Vagina (tissue), 2 donors: ENCODE data around the gene SLC7A6OS.

Experiments
- CTCF ChIP-seq, 3 experiments: fragments of 450-650 bp in 2 of 3; fragments of 200-600 bp in 1 of 3; sonication (generic) in 1 of 3; IDR thresholded peaks; one replicate each; pipeline ENCODE4 v1.5.1; 2017 to 2019; ENCODE audit warnings: antibody characterized with exemption in 3 of 3, mild to moderate bottlenecking in 2 of 3, moderate library complexity in 2 of 3
- POLR2A ChIP-seq, 2 donors: fragments of 450-650 bp; IDR thresholded peaks; one replicate each; pipeline ENCODE4 v1.6.1; 2017; ENCODE audit warnings: antibody characterized with exemption in 2 of 2, mild to moderate bottlenecking in 2 of 2, moderate library complexity in 2 of 2
- POLR2AphosphoS5 ChIP-seq, 2 donors: sonication (generic); formaldehyde crosslinking; IDR thresholded peaks; one replicate each; pipeline ENCODE4 v1.9.0; 2017; ENCODE audit warnings: antibody characterized with exemption in 2 of 2, mild to moderate bottlenecking in 2 of 2, low read depth in 1 of 2; ENCODE audit not compliant: insufficient read depth in 1 of 2

GRCh38 chr16:68324780-68325357, 14.1 kb upstream of the SLC7A6OS start:
- TF ChIP-seq CTCF (IDR thresholded peaks at IDR 0.05) (no peak), POLR2A (IDR thresholded peaks at IDR 0.05) (no peak), POLR2AphosphoS5 (IDR thresholded peaks at IDR 0.05; ENCODE audit: insufficient read depth in 1 of 2, low read depth in 1 of 2) (no peak)
